ENCODE results near the gene CASZ1.

DNA sequence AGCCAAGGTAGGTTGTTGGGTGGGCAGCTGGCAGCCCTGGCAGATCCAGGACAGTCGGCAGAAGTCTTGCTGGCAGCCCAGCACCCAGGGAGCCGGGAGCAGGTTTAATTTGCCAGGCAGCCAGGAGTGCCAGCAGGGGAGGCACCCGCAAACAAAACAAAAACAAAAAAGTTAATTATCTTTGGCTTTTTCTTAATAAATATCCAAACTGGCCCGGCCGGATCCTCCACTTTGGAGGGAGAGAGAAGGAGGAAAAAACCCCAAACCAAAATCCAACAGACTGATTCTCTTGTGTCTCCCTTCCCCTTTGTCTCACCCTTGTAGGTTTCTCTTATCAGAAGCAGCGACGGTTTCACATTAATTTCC, 97.0 kb downstream of the CASZ1 start:
- TF ChIP-seq TAF1 (IDR thresholded peaks at IDR 0.05; ENCODE audit: borderline replicate concordance, low read depth, low read length): no peak
- no peak for TF ChIP-seq POLR2A (IDR thresholded peaks at IDR 0.05; ENCODE audit: low read depth, low read length)
- no peak for TF ChIP-seq POLR2AphosphoS5 (IDR thresholded peaks at IDR 0.05; ENCODE audit: low read depth, low read length)

All from GM12892 (cell line).